NCI-H460 (cell line): ENCODE results near the gene CYB5RL. TPM values are rescaled to one million over a fixed set of nuclear protein-coding genes. Genes with fewer than 3 reads are reported as not detected.
"Not testable (repeated sequence)": the region's sequence is repeated elsewhere in the genome, so short reads cannot be mapped to it uniquely, and the experiment has no call there.

Experiments used
- DNase-seq: peaks from one replicate; pipeline ENCODE4 v3.0.0-alpha.2; 2016; ENCODE audit warnings: low read depth; ENCODE audit errors: extremely low read depth
- polyA plus RNA-seq: library from polyadenylated mRNA; depleted of rRNA; stranded (reverse); fragments of >200 nt; gene quantifications from 2 replicates; pipeline ENCODE4 v1.2.3, GENCODE V29; 2014; cell fraction: nucleus; rRNA removed
- total RNA-seq: library from RNA; depleted of rRNA; stranded (reverse); fragments of >200 nt; shearing (Covaris generic); gene quantifications from 2 replicates; pipeline ENCODE4 v1.2.3, GENCODE V29; 2014; rRNA removed

The CYB5RL gene
- total RNA-seq: 2.8 and 3.2 TPM in 2 replicates
- 15.0 and 16.0 TPM in 2 replicates for polyA plus RNA-seq

GRCh38 chr1:54199765-54200518 lies at the start of gene CYB5RL, which contains the start of gene MRPL37:
Gene CYB5RL (minus strand): TSS chr1:54200030. CDS start chr1:54195616, 4,414 bp downstream.
Gene MRPL37 (plus strand): TSS chr1:54200167. CDS start chr1:54200244, 77 bp downstream.
- peak; percentile 92 for DNase-seq

- no peak for DNase-seq
These were observed 49.1 kb upstream of the CYB5RL start for GRCh38 chr1:54248966-54249365.

- no peak for DNase-seq
These were observed 48.2 kb upstream of the CYB5RL start for GRCh38 chr1:54247863-54248515.

- no peak for DNase-seq
These were observed 46.4 kb upstream of the CYB5RL start for GRCh38 chr1:54246116-54246721.

- DNase-seq: no peak
These were observed 45.7 kb upstream of the CYB5RL start for GRCh38 chr1:54245501-54245900.

GRCh38 chr1:54244655-54245054 lies 44.8 kb upstream of the CYB5RL start:
- no peak for DNase-seq

- DNase-seq: no peak
These were observed 43.2 kb upstream of the CYB5RL start for GRCh38 chr1:54243022-54243421.

GRCh38 chr1:54241364-54241763 lies 41.5 kb upstream of the CYB5RL start:
- no peak for DNase-seq

- no peak for DNase-seq
These were observed 41.0 kb upstream of the CYB5RL start for GRCh38 chr1:54240741-54241335.

- no peak for DNase-seq
These were observed 39.8 kb upstream of the CYB5RL start for GRCh38 chr1:54239631-54240031.

- no peak for DNase-seq
These were observed 39.2 kb upstream of the CYB5RL start for GRCh38 chr1:54239035-54239383.

- no peak for DNase-seq
These were observed 38.7 kb upstream of the CYB5RL start for GRCh38 chr1:54238353-54239034.

GRCh38 chr1:54237586-54237985 lies 37.8 kb upstream of the CYB5RL start:
- DNase-seq: no peak

- DNase-seq: no peak
These were observed 34.5 kb upstream of the CYB5RL start for GRCh38 chr1:54234284-54234683.

GRCh38 chr1:54233196-54233595 lies 33.4 kb upstream of the CYB5RL start:
- DNase-seq: not testable (repeated sequence)

- no peak for DNase-seq
These were observed 30.9 kb upstream of the CYB5RL start for GRCh38 chr1:54230507-54231339.

GRCh38 chr1:54229281-54229891 lies 29.6 kb upstream of the CYB5RL start:
- DNase-seq: no peak

- DNase-seq: no peak
These were observed 28.8 kb upstream of the CYB5RL start for GRCh38 chr1:54228638-54229079.

- DNase-seq: no peak
These were observed 28.1 kb upstream of the CYB5RL start for GRCh38 chr1:54227891-54228310.
